HG02798 (cell line): ENCODE results near the gene STAB1.
A peak's percentile ranks its signal among the peaks of the same experiment; 100 is the strongest.

Experiments used
- ATAC-seq: cut with Tn5 transposase; IDR thresholded peaks from one replicate; pipeline ENCODE4 v1.9.1; 2021; ENCODE audit warnings: mild to moderate bottlenecking; ENCODE audit not compliant: unreplicated experiment, poor library complexity

Gene STAB1

GRCh38 chr3:52494886-52495495, at the start of gene STAB1:
Gene STAB1 (plus strand): TSS chr3:52495338. CDS start chr3:52495414, 76 bp downstream.
- ATAC-seq = no peak

GRCh38 chr3:52446042-52446441, 49.1 kb upstream of the STAB1 start:
- ATAC-seq = no peak

GRCh38 chr3:52446631-52447511, 48.3 kb upstream of the STAB1 start:
- peak; percentile 34 for ATAC-seq

- ATAC-seq = no peak
These were observed 47.4 kb upstream of the STAB1 start for GRCh38 chr3:52447512-52448355.

- no peak for ATAC-seq
These were observed 44.5 kb upstream of the STAB1 start for GRCh38 chr3:52450489-52451236.

GRCh38 chr3:52451237-52452083, 43.7 kb upstream of the STAB1 start:
- no peak for ATAC-seq

- no peak for ATAC-seq
These were observed 43.0 kb upstream of the STAB1 start for GRCh38 chr3:52452126-52452525.

- ATAC-seq = no peak
These were observed 42.4 kb upstream of the STAB1 start for GRCh38 chr3:52452570-52453221.

GRCh38 chr3:52453496-52454249, 41.5 kb upstream of the STAB1 start, which contains the start of gene TNNC1:
Gene TNNC1 (minus strand): TSS chr3:52454041. CDS start chr3:52454015, 26 bp downstream.
- no peak for ATAC-seq

- no peak for ATAC-seq
These were observed 40.7 kb upstream of the STAB1 start for GRCh38 chr3:52454250-52454937.

GRCh38 chr3:52454938-52455282, 40.2 kb upstream of the STAB1 start:
- ATAC-seq = no peak

GRCh38 chr3:52455283-52456168, 39.6 kb upstream of the STAB1 start, which contains the start of gene NISCH:
Gene NISCH (plus strand): TSS chr3:52455604. CDS start chr3:52455642, 38 bp downstream.
- peak; percentile 91 for ATAC-seq

GRCh38 chr3:52456169-52456799, 38.9 kb upstream of the STAB1 start:
- no peak for ATAC-seq

GRCh38 chr3:52456800-52457183, 38.3 kb upstream of the STAB1 start:
- no peak for ATAC-seq

GRCh38 chr3:52458031-52458760, 36.9 kb upstream of the STAB1 start:
- ATAC-seq = no peak
